GM12872 (cell line): Measurements from ENCODE around the gene CEBPE.

Experiments
- CTCF ChIP-seq: IDR thresholded peaks from 3 replicates; pipeline ENCODE4 v1.5.1; 2011; ENCODE audit warnings: low read depth, mild to moderate bottlenecking, low read length, moderate library complexity; ENCODE audit not compliant: insufficient read depth

The CEBPE gene

GRCh38 chr14:23142826-23143225, 23.8 kb upstream of the CEBPE start:
- no peak for TF ChIP-seq CTCF

GRCh38 chr14:23141706-23142444, 22.8 kb upstream of the CEBPE start:
- no peak for TF ChIP-seq CTCF

- no peak for TF ChIP-seq CTCF
These were observed 21.3 kb upstream of the CEBPE start for GRCh38 chr14:23140371-23140770.

GRCh38 chr14:23139874-23140273, 20.8 kb upstream of the CEBPE start:
- no peak for TF ChIP-seq CTCF

GRCh38 chr14:23137813-23138535, 18.9 kb upstream of the CEBPE start:
- TF ChIP-seq CTCF, result no peak

- TF ChIP-seq CTCF, result no peak
These were observed 18.2 kb upstream of the CEBPE start for GRCh38 chr14:23137192-23137812.

GRCh38 chr14:23136566-23137133, 17.6 kb upstream of the CEBPE start:
- no peak for TF ChIP-seq CTCF
